D341Med (cell line): ENCODE measurements around the gene DRAP1.
A peak's percentile ranks its signal among the peaks of the same experiment; 100 is the strongest.

Experiments used
- DNase-seq: peaks from one replicate; pipeline ENCODE4 v3.0.0; 2012; ENCODE audit warnings: low spot score

DRAP1 gene

GRCh38 chr11:65919141-65919572 is at the start of gene DRAP1:
Gene DRAP1 (plus strand): TSS chr11:65919426. CDS start chr11:65919502, 76 bp downstream.
- DNase-seq: peak; percentile 99

- no peak for DNase-seq
Measured at GRCh38 chr11:65869643-65870306, 49.5 kb upstream of the DRAP1 start.

- no peak for DNase-seq
Measured at GRCh38 chr11:65870307-65870658, 48.9 kb upstream of the DRAP1 start.

- no peak for DNase-seq
Measured at GRCh38 chr11:65870706-65871681, 48.2 kb upstream of the DRAP1 start.

GRCh38 chr11:65871811-65872548 is 47.2 kb upstream of the DRAP1 start:
- no peak for DNase-seq

GRCh38 chr11:65872586-65873317 is 46.5 kb upstream of the DRAP1 start, which contains the start of gene EFEMP2:
Gene EFEMP2 (minus strand): TSS chr11:65872800. CDS start chr11:65872354, 446 bp downstream.
- DNase-seq: no peak

GRCh38 chr11:65873318-65874156 is 45.7 kb upstream of the DRAP1 start:
- peak; percentile 98 for DNase-seq

GRCh38 chr11:65879617-65880016 is 39.6 kb upstream of the DRAP1 start, which contains the start of gene CTSW:
Gene CTSW (plus strand): TSS chr11:65879837. CDS start chr11:65879855, 18 bp downstream.
- DNase-seq: no peak

- DNase-seq: no peak
Measured at GRCh38 chr11:65880027-65880426, 39.2 kb upstream of the DRAP1 start.

GRCh38 chr11:65880844-65881421 is 38.3 kb upstream of the DRAP1 start:
- DNase-seq: no peak

- DNase-seq: no peak
Measured at GRCh38 chr11:65882120-65883057, 36.8 kb upstream of the DRAP1 start.

GRCh38 chr11:65883058-65883761 is 36.0 kb upstream of the DRAP1 start:
- no peak for DNase-seq

- DNase-seq: no peak
Measured at GRCh38 chr11:65883786-65884715, 35.2 kb upstream of the DRAP1 start.

- peak; percentile 86 for DNase-seq
Measured at GRCh38 chr11:65884716-65885092, 34.5 kb upstream of the DRAP1 start.

- DNase-seq: no peak
Measured at GRCh38 chr11:65885231-65885630, 34.0 kb upstream of the DRAP1 start.

- DNase-seq: no peak
Measured at GRCh38 chr11:65885808-65886536, 33.3 kb upstream of the DRAP1 start.
